Measurements from ENCODE around the gene SLC12A3.

DNA sequence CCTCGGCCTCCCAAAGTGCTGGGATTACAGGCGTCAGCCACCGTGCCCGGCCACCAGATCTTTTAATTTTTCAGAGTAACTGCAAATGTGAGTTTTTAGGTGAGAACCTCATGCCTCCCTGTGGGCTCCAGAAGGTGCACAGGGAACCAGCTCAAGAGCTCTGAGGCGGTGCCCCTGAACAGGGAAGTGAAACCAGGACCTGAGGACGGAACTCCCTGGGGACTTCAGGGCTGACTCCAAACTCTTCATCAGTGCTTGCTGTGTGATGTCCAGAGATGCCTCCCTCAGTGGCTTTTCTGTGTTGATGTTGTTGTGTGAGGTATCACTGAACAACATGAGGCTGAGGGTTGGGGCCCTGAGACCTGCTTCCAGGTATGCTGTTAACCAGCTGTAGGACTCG, 23.8 kb downstream of the SLC12A3 start:
- TF ChIP-seq, protein P1, sequence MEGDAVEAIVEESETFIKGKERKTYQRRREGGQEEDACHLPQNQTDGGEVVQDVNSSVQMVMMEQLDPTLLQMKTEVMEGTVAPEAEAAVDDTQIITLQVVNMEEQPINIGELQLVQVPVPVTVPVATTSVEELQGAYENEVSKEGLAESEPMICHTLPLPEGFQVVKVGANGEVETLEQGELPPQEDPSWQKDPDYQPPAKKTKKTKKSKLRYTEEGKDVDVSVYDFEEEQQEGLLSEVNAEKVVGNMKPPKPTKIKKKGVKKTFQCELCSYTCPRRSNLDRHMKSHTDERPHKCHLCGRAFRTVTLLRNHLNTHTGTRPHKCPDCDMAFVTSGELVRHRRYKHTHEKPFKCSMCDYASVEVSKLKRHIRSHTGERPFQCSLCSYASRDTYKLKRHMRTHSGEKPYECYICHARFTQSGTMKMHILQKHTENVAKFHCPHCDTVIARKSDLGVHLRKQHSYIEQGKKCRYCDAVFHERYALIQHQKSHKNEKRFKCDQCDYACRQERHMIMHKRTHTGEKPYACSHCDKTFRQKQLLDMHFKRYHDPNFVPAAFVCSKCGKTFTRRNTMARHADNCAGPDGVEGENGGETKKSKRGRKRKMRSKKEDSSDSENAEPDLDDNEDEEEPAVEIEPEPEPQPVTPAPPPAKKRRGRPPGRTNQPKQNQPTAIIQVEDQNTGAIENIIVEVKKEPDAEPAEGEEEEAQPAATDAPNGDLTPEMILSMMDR (IDR thresholded peaks at IDR 0.05) = no peak
- TF ChIP-seq EZH2phosphoT487 (IDR thresholded peaks at IDR 0.05) = no peak
